ENCODE results near the gene PLEKHG7.

The PLEKHG7 gene

GRCh38 chr12:92771001-92771400 is 68.2 kb downstream of the PLEKHG7 start:
- TF ChIP-seq CTCF (IDR thresholded peaks at IDR 0.05; ENCODE audit: low read depth, low read length, missing control alignments) = no peak

GRCh38 chr12:92775416-92775815 is 72.6 kb downstream of the PLEKHG7 start:
- no peak overlapping the region for H3K4me3 ChIP-seq (ENCODE audit: low read depth, low read length)
- no peak for DNase-seq (ENCODE audit: low read depth)
- TF ChIP-seq CTCF (IDR thresholded peaks at IDR 0.05; ENCODE audit: low read depth, low read length, missing control alignments) = no peak

More at GRCh38 chr12:92771001-92771400, 68.2 kb downstream of the PLEKHG7 start:
- no peak overlapping the region for H3K4me3 ChIP-seq (ENCODE audit: low read depth, low read length)
- no peak for DNase-seq (ENCODE audit: low read depth)

GRCh38 chr12:92778525-92778924 is 75.7 kb downstream of the PLEKHG7 start:
- no peak for TF ChIP-seq CTCF (IDR thresholded peaks at IDR 0.05; ENCODE audit: low read depth, low read length, missing control alignments)
- no peak for DNase-seq (ENCODE audit: low read depth)
- H3K4me3 ChIP-seq (ENCODE audit: low read depth, low read length) = no peak overlapping the region

GRCh38 chr12:92779902-92780301 is 77.1 kb downstream of the PLEKHG7 start:
- no peak for DNase-seq (ENCODE audit: low read depth)
- H3K4me3 ChIP-seq (ENCODE audit: low read depth, low read length) = no peak overlapping the region
- no peak for TF ChIP-seq CTCF (IDR thresholded peaks at IDR 0.05; ENCODE audit: low read depth, low read length, missing control alignments)

GRCh38 chr12:92784356-92784755 is 81.6 kb downstream of the PLEKHG7 start:
- TF ChIP-seq CTCF (IDR thresholded peaks at IDR 0.05; ENCODE audit: low read depth, low read length, missing control alignments) = no peak
- no peak overlapping the region for H3K4me3 ChIP-seq (ENCODE audit: low read depth, low read length)

GRCh38 chr12:92784797-92785562 is 82.2 kb downstream of the PLEKHG7 start:
- H3K4me3 ChIP-seq (ENCODE audit: low read depth, low read length) = no peak overlapping the region
- DNase-seq (ENCODE audit: low read depth) = peak; percentile 62
- peak; percentile 52 for TF ChIP-seq CTCF (IDR thresholded peaks at IDR 0.05; ENCODE audit: low read depth, low read length, missing control alignments)

More at GRCh38 chr12:92784356-92784755, 81.6 kb downstream of the PLEKHG7 start:
- DNase-seq (ENCODE audit: low read depth) = no peak

- no peak for TF ChIP-seq CTCF (IDR thresholded peaks at IDR 0.05; ENCODE audit: low read depth, low read length, missing control alignments)
- DNase-seq (ENCODE audit: low read depth) = no peak
- H3K4me3 ChIP-seq (ENCODE audit: low read depth, low read length) = no peak overlapping the region
Measured at GRCh38 chr12:92785563-92785950, 82.8 kb downstream of the PLEKHG7 start.

Measured in GM12864 (cell line).